Lower leg skin (tissue), 4 donors: Measurements from ENCODE around the gene FOXP3. TPM values are rescaled to one million over a fixed set of nuclear protein-coding genes. Genes with fewer than 3 reads are reported as not detected.

Experiments used
- DNase-seq, 2 donors: peaks; one replicate each; pipeline ENCODE4 v3.0.0-alpha.2; 2019; ENCODE audit warnings: low spot score in 2 of 2
- H3K4me3 ChIP-seq: fragments of 200-600 bp; sonication (generic); 2 replicates; pipeline ENCODE4 v1.5.1; 2017; ENCODE audit warnings: mild to moderate bottlenecking, low read depth; ENCODE audit not compliant: poor library complexity, severe bottlenecking
- CTCF ChIP-seq, 3 donors: fragments of 450-650 bp; IDR thresholded peaks; one replicate each; pipeline ENCODE4 v1.5.1; 2016; ENCODE audit warnings: antibody characterized with exemption in 3 of 3, mild to moderate bottlenecking in 3 of 3, moderate library complexity in 2 of 3
- POLR2A ChIP-seq, 2 donors: fragments of 450-650 bp; IDR thresholded peaks; one replicate each; pipeline ENCODE4 v1.6.1; 2016 to 2017; ENCODE audit warnings: antibody characterized with exemption in 2 of 2, mild to moderate bottlenecking in 1 of 2, moderate library complexity in 1 of 2
- WGBS, 2 donors: methylation state at CpG; one replicate each; pipeline ENCODE4 v1.1.5; 2018; 5-methylcytosine and 5-hydroxymethylcytosine counted together
- intact Hi-C: fragments of 100-400 bp; cut with DNase I; formaldehyde crosslinking; loops from one replicate; pipeline ENCODE4 v1.15.0; 2023; ENCODE audit warnings: low total_unique reads
- total RNA-seq, 4 donors: library from RNA; depleted of rRNA; stranded (reverse); fragments of >200 nt; gene quantifications; one replicate each; pipeline ENCODE4 v1.1.0, GENCODE V29; 2016

Gene FOXP3
- total RNA-seq, 4 donors from 2014 or later = 0.69 to 1.1 (median 0.92) TPM

GRCh38 chrX:49228185-49228584 lies 36.3 kb downstream of the FOXP3 start:
- 87 to 88% methylated on average over 10 to 17 of the region's 17 CpGs for WGBS, 2 donors

GRCh38 chrX:49227726-49228125 lies 36.8 kb downstream of the FOXP3 start:
- TF ChIP-seq CTCF (IDR thresholded peaks at IDR 0.05) (no peak), POLR2A (IDR thresholded peaks at IDR 0.05) (no peak)
- H3K4me3 ChIP-seq = no peak overlapping the region
- DNase-seq = no peak
- intact Hi-C loops = no loop called here
- 58 to 100% methylated on average over 2 of the region's 2 CpGs for WGBS, 2 donors

More at GRCh38 chrX:49228185-49228584, 36.3 kb downstream of the FOXP3 start:
- no peak for DNase-seq
- TF ChIP-seq CTCF (IDR thresholded peaks at IDR 0.05) = no peak
- TF ChIP-seq POLR2A (IDR thresholded peaks at IDR 0.05) = no peak
- no peak overlapping the region for H3K4me3 ChIP-seq
- intact Hi-C loops = no loop called here

- TF ChIP-seq CTCF (IDR thresholded peaks at IDR 0.05) = no peak
- TF ChIP-seq POLR2A (IDR thresholded peaks at IDR 0.05) = no peak
- H3K4me3 ChIP-seq = no peak overlapping the region
- WGBS, 2 donors = 83 to 88% methylated on average over 4 to 9 of the region's 9 CpGs
- no peak for DNase-seq
- intact Hi-C loops = no loop called here
Observed at GRCh38 chrX:49226946-49227345, 37.6 kb downstream of the FOXP3 start.

- no peak for DNase-seq
- H3K4me3 ChIP-seq = no peak overlapping the region
- intact Hi-C loops = no loop called here
- WGBS, 2 donors = 66% methylated on average over 14 of the region's 14 CpGs; no CpG with 5 or more reads in 1 of the 2 donors
- no peak for TF ChIP-seq POLR2A (IDR thresholded peaks at IDR 0.05)
Observed at GRCh38 chrX:49225858-49226257, 38.7 kb downstream of the FOXP3 start.

GRCh38 chrX:49221868-49222267 lies 42.6 kb downstream of the FOXP3 start:
- no peak overlapping the region for H3K4me3 ChIP-seq
- intact Hi-C loops = no loop called here
- no peak for DNase-seq
- no peak for TF ChIP-seq POLR2A (IDR thresholded peaks at IDR 0.05)
- TF ChIP-seq CTCF (IDR thresholded peaks at IDR 0.05) = no peak
- 60 to 78% methylated on average over 2 of the region's 2 CpGs for WGBS, 2 donors

GRCh38 chrX:49220100-49220499 lies 44.4 kb downstream of the FOXP3 start:
- DNase-seq = no peak
- intact Hi-C loops = no loop called here
- TF ChIP-seq CTCF (IDR thresholded peaks at IDR 0.05) = no peak
- no peak for TF ChIP-seq POLR2A (IDR thresholded peaks at IDR 0.05)
- H3K4me3 ChIP-seq = no peak overlapping the region
